Measurements from ENCODE around the gene PITX3. TPM values are rescaled to one million over a fixed set of nuclear protein-coding genes. Genes with fewer than 3 reads are reported as not detected.

PITX3 gene
- total RNA-seq, 1 experiment from 2014 or later, result 1.9 TPM

DNA sequence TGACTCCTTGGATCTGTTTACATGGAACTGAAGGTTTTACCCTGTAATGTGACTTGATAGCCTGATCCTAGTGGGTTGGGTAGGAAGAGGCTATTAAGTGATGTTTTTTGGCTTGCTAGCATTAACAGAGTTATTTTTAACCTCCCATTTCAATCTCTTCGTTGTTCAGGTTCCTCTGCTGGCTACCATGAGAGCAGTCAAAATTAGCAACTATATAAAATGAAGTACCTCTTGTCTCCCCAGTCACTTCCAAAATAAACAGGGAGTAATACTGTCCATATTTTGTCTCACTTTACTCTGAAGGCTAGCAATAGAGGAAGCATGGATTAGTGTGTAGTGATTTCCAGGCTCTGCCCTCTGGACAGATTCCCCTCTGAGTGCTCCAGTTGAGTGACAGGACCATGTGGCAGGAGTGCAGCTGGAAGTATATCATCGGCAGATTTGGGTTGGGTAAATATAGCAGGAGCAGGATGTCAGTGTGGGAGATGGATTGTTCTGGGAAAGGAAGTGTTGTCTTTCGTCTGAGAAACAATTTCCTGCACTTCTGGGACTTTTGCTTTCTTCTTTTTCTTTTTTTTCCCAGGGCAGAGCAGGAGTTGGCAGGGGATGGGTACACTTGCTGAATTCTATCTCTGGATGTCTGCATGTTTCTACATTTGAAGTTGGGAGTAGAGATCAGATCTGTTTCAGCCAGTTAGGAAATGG lies 39.2 kb upstream of the PITX3 start:
- no peak overlapping the region for H3K4me2 ChIP-seq (ENCODE audit: low read length)
- ChIA-PET CTCF (no interaction called here), RAD21 (ENCODE audit: low non-redundant PET in 1 of 2, low total read pairs in 2 of 2, uncharacterized antibody in 2 of 2, unreplicated experiment in 2 of 2) (no interaction called here), POLR2A (no interaction called here)
- H3K27ac ChIP-seq (ENCODE audit: low read depth, low read length), result no peak overlapping the region
- no TSS peak for BruUV-seq (replicated peaks)
- ATAC-seq, result no peak
- no peak overlapping the region for H2AFZ ChIP-seq (ENCODE audit: low read depth, low read length, poor library complexity, severe bottlenecking)
- peaks cover 24% of the 10 kb centered on the region; the same call in 1 of the 2 replicates for H4K20me1 ChIP-seq (ENCODE audit: insufficient read depth)
- no peaks in the 10 kb centered on the region for H3K4me1 ChIP-seq (ENCODE audit: control insufficient read depth in 1 of 2, insufficient read depth in 2 of 2, low read length in 2 of 2)
- no peaks in the 10 kb centered on the region for H3K9me2 ChIP-seq (ENCODE audit: insufficient read depth)
- intact Hi-C loops (cut with micrococcal nuclease), result no loop called here
- no peak for DNase-seq (ENCODE audit: low read depth, low spot score)
- TF ChIP-seq ZNF274 (IDR thresholded peaks at IDR 0.05; ENCODE audit: low read depth, low read length), result no peak
- TF ChIP-seq, protein P1, sequence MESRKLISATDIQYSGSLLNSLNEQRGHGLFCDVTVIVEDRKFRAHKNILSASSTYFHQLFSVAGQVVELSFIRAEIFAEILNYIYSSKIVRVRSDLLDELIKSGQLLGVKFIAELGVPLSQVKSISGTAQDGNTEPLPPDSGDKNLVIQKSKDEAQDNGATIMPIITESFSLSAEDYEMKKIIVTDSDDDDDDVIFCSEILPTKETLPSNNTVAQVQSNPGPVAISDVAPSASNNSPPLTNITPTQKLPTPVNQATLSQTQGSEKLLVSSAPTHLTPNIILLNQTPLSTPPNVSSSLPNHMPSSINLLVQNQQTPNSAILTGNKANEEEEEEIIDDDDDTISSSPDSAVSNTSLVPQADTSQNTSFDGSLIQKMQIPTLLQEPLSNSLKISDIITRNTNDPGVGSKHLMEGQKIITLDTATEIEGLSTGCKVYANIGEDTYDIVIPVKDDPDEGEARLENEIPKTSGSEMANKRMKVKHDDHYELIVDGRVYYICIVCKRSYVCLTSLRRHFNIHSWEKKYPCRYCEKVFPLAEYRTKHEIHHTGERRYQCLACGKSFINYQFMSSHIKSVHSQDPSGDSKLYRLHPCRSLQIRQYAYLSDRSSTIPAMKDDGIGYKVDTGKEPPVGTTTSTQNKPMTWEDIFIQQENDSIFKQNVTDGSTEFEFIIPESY (IDR thresholded peaks at IDR 0.05; ENCODE audit: extremely low read depth, insufficient replicate concordance, low read length), result no peak
- TF ChIP-seq SP1 (IDR thresholded peaks at IDR 0.05; ENCODE audit: low read depth), result no peak
- TF ChIP-seq POLR2AphosphoS5 (IDR thresholded peaks at IDR 0.05; ENCODE audit: low read depth, low read length), result no peak
- TF ChIP-seq, protein P2, sequence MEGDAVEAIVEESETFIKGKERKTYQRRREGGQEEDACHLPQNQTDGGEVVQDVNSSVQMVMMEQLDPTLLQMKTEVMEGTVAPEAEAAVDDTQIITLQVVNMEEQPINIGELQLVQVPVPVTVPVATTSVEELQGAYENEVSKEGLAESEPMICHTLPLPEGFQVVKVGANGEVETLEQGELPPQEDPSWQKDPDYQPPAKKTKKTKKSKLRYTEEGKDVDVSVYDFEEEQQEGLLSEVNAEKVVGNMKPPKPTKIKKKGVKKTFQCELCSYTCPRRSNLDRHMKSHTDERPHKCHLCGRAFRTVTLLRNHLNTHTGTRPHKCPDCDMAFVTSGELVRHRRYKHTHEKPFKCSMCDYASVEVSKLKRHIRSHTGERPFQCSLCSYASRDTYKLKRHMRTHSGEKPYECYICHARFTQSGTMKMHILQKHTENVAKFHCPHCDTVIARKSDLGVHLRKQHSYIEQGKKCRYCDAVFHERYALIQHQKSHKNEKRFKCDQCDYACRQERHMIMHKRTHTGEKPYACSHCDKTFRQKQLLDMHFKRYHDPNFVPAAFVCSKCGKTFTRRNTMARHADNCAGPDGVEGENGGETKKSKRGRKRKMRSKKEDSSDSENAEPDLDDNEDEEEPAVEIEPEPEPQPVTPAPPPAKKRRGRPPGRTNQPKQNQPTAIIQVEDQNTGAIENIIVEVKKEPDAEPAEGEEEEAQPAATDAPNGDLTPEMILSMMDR (IDR thresholded peaks at IDR 0.05 in 2 of 3, conservative IDR thresholded peaks at IDR 0.05 in 1 of 3; ENCODE audit: borderline replicate concordance in 1 of 3, insufficient read depth in 1 of 3, low read depth in 2 of 3, low read length in 2 of 3), result no peak
- no peak for TF ChIP-seq SIN3A (IDR thresholded peaks at IDR 0.05; ENCODE audit: low read depth)
- TF ChIP-seq EGR1 (IDR thresholded peaks at IDR 0.05; ENCODE audit: low read depth), result no peak
- TF ChIP-seq POLR2A (IDR thresholded peaks at IDR 0.05; ENCODE audit: borderline replicate concordance, extremely low read depth, insufficient read depth, insufficient read length), result no peak
- peaks cover 65% of the 10 kb centered on the region for H3K79me2 ChIP-seq (ENCODE audit: insufficient read depth, low read length)
- H3K36me3 ChIP-seq (ENCODE audit: control insufficient read depth in 1 of 2, insufficient read depth in 2 of 2, low read length in 2 of 2), result no peaks in the 10 kb centered on the region
- no peaks in the 10 kb centered on the region for H3K27me3 ChIP-seq (ENCODE audit: insufficient read depth, low read length)
- no peak overlapping the region for H3K9ac ChIP-seq (ENCODE audit: low read length)
- no peak overlapping the region for H3K4me3 ChIP-seq (replicated peaks in 1 of 2; ENCODE audit: low read depth in 1 of 2, low read length in 2 of 2)
- no peaks in the 10 kb centered on the region for H3K9me3 ChIP-seq (ENCODE audit: control insufficient read depth in 1 of 2, insufficient read depth in 1 of 2, low read depth in 1 of 2, low read length in 2 of 2)

Measured in HCT116 (cell line).